Measurements from ENCODE around the gene TEX11.
"Not testable (repeated sequence)": the region's sequence is repeated elsewhere in the genome, so short reads cannot be mapped to it uniquely, and the experiment has no call there.

TEX11 gene

DNA sequence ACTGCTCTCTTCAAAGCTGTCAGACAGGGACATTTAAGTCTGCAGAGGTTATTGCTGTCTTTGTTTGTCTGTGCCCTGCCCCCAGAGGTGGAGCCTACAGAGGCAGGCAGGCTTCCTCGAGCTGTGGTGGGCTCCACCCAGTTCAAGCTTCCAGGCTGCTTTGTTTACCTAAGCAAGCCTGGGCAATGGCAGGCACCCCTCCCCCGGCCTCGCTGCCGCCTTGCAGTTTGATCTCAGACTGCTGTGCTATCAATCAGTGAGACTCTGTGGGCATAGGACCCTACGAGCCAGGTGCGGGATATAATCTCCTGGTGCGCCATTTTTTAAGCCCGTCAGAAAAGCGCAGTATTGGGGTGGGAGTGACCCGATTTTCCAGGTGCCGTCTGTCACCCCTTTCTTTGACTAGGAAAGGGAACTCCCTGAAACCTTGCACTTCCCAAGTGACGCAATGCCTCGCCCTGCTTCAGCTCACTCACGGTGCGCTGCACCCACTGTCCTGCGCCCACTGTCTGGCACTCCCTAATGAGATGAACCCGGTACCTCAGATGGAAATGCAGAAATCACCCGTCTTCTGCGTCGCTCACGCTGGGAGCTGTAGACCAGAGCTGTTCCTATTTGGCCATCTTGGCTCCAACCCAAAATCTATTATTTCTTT, 338.5 kb downstream of the TEX11 start:
- DNase-seq = not testable (repeated sequence)

DNA sequence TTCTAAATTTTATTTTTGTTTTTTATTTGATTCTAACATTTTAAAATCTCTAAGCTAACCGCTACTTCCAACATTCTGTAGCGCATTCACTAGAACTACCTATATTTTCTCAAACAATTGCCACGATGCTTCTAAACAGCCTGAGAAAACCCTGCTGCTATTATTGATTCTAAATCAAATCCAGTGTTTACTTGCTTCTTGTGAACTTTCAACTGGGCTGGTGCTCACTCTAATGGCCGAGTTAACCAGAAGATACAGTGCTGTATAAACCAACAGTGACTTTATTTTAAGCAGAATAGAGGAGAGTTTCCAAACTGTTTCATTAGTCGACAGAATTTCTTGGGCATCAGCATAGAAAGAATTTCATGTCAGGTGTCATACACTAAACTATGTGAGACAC, 353.6 kb downstream of the TEX11 start:
- DNase-seq = no peak

DNA sequence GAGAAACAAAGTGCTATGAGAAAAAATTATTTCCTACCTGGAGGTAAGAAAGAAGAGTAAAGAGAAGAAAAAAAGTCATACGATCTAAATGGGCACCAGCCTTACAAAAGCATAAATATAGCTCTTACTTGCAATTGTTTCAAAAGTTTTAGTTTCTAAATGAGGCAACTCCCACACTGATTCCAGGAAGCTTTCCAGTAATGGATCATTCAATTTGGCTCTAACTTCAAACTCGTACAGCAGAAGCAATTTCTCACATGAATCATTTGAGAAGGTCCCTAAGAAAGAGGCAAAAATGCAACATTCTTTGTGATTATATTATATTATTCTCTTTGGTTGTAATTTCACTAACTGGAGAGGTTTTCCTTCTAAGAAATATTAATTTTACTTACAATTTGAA, 354.0 kb downstream of the TEX11 start:
- no peak for DNase-seq

GRCh38 chrX:70554081-70554480, 354.4 kb downstream of the TEX11 start:
- peak; percentile 1 for DNase-seq

GRCh38 chrX:70553516-70553915, 355.0 kb downstream of the TEX11 start:
- DNase-seq = peak; percentile 1

- no peak for DNase-seq
These were observed 356.3 kb downstream of the TEX11 start for GRCh38 chrX:70552130-70552704.

DNA sequence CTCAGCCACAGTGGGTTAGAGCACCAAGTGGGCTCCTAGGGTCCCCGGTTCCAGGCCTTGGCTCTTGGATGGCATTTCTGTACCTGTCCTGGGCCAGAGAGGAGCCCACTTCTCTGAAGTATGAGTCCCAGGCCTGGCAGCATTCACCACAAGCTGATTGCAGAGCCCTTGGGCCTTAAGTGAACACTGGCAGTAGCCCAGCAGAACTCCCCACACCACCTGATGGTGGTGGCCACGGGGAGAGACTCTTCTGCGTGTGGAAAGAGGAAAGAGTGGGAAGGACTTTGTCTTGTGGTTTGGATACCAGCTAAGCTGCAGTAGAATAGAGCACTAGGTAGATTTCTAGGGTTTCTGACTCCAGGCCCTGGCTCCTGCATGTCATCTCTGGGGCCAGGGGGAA, 359.1 kb downstream of the TEX11 start:
- DNase-seq = peak; percentile 7

- no peak for DNase-seq
These were observed 373.3 kb downstream of the TEX11 start for GRCh38 chrX:70535198-70535597.

DNA sequence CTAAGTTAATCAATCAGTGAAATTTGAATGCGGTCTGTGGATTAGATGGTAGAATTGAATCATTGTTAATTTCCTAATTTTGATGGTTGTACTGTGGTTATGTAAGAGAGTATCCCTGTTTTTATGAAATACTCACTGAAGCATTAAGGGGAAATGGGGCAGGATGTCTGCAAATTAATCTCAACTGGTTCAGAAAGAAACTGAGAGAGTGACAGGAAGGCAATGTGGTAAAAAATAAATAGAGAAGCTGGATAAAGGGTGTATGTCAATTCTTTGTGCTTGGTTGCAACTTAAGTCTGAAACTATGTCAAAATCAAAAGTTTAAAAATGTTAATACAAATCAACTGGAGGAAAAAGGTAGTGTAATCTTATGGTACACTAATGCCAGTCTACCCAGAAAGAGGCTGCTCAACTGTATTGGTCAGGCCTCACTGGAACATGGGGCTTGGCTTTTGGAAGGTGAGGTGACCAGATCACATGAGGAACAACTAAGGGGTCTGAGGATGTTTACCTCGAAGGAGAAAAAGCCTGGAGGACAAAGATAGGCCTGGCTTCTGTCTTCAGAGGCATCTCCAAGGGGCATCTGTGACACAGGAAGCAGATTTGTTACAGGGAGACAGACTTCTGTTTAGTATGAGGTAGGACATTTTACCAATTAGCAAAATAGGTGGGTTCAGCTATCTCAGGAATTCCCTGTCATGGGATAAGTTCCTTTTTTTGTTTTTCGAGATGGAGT, 380.7 kb downstream of the TEX11 start:
- DNase-seq = peak; percentile 0

- no peak for DNase-seq
These were observed 381.5 kb downstream of the TEX11 start for GRCh38 chrX:70527053-70527452.

DNA sequence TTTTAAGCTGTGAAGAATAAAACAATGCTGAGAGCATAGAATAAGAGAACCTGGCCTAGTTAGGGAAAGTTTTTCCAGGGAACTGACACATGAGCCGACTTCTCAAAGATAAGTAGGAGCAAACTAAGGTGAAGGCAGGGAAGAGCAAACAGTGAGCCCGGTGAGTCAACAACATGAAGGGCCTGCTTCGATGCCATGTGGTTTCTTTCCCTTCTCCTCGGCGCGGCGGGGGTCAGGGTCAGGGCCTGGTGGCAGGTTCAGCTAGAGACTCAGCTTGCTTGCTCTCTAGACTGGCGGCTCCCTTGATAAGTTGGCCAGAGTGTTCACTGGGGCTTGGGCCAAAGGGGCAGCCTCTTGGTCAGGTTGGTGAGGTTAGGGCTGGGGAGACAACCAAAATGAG, 382.8 kb downstream of the TEX11 start:
- no peak for DNase-seq

GRCh38 chrX:70515692-70516091, 392.8 kb downstream of the TEX11 start:
- DNase-seq = not testable (repeated sequence)

- not testable (repeated sequence) for DNase-seq
These were observed 393.2 kb downstream of the TEX11 start for GRCh38 chrX:70515270-70515669.

DNA sequence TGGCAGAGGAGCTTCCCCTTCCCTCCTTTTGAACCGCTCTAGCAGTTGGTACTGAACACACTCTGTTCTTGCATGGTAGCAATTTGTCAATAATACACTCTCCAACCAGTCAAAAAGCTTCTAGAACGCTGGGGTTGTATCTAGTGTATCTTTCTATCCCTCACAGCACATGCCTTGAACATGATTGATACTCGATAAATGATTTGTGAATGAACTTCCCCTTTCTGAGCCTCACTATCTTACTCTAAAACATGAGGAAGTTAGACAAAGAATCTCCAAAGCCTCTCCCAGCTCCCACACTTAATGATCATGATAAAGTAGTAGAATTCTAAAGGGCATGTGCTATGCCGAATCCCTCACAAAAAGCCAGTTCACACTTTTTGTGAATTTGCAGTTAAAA, 399.4 kb downstream of the TEX11 start:
- DNase-seq = no peak

- no peak for DNase-seq
These were observed 400.1 kb downstream of the TEX11 start for GRCh38 chrX:70508296-70508911.

DNA sequence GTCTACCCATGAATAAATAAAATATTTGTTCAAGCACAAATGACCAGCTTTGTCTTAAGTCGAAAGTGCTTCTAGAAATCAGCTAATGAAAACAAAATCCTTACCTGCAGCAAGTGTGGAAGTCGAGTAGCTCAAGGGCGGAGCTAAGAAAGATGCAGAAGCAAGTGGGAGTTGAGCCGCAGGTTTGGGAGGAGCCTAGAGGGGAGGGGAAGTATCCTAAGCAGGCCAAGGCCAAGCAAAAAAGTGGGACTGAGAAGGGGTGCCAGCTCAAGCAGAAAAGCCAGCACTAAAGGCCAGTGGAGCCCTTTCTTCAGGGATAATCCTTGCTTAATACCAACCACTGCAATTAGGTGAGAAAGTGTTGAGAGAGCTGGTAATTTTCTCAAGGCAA, 403.1 kb downstream of the TEX11 start:
- no peak for DNase-seq

DNA sequence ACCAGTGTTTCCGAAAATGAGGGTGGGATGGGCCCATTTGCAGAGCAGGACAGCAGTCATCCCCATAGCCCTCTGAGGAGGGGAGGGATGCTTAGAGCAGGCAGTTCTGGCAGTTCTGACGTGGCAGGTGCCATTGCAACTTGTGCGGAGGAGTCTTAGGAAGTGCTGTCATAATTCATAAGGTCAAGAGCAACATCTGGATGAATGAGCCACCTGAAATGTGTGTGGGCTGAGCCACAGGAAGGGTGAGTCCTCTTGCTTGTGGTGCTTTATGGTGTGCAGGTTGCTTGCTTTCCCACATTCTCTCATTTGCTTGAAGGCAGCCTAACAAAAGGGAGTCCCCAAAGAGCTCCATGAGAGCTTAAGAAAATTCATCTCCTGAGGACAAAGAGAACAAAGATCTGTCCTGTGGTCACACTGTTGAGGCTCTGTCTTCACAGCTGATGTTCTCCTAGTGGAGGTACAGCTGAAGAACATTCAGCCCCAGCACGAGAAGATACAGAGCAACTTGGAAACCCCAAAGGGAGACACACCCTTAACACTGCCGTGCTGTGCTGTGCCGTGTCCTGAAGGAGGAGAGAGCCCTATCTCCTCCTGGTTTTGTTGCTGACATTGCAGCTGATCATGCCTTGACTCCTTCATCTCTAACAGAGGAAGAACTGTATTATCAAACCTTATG, 403.6 kb downstream of the TEX11 start:
- no peak for DNase-seq

DNA sequence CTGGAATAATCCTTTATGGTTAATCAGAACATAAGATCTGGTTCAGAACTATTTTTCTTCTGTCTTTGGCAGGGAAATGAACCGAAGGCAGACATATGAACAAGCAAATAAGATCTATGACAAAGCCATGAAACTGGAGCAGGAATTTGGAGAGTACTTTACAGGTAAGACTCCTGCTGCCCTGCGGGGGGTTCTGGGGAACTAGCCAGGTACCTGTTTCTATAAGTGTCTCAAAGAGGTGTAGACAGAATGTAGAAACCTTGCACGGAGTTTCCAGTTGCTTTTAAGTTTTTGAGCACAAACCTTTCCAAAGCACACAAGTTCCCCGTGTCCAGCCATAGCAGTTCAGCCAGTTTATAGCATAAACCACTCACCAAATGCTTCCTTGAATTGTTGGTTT, 407.7 kb downstream of the TEX11 start:
- DNase-seq = no peak

DNA sequence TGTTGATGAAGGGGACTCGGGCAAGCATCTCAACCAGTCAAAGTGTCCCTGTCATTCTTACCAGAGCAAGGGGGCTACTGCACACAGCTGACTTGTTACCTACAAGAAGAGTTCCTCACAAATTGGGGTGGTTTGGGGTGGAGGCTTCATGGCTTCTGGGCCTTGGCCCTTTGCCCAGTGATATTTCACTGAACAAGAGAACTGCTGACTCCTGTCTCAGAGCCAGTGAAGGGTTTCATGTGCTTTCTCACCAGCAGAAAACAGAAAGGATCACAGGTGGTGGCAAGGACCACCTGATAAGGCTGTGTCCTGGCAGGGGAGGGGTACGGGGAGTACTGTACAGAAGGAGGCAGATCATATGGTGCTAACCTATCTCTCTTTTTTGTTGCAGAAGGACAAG, 410.4 kb downstream of the TEX11 start:
- DNase-seq = no peak

GRCh38 chrX:70497026-70497425, 411.5 kb downstream of the TEX11 start:
- no peak for DNase-seq

- DNase-seq = no peak
These were observed 412.0 kb downstream of the TEX11 start for GRCh38 chrX:70496491-70496890.

DNA sequence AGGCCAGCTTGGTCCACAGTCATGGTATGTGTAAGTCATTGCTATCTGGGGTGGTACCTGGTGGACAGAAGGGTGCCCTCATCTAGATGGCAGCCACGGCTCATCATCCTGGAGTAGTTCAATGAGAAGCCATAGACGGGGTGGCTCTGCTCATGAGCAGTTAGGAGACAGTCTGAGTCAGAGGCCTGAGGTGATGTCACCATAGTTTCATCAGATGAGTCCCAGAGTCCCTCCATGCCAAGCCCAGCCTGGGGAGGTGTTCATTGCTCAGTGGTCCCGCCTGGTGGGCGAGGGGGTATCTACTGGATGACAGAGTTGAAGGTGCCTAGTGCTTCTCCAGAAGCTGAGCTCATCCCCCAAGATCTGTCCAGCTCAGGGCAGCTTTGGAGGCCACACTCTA, 414.1 kb downstream of the TEX11 start:
- DNase-seq = peak; percentile 46

GRCh38 chrX:70488856-70489255, 419.7 kb downstream of the TEX11 start:
- peak; percentile 35 for DNase-seq

All from inflammatory macrophage treated with lipopolysaccharide for 4 hours (primary cell).